ENCODE results near the gene UBAC1.

UBAC1 gene

DNA sequence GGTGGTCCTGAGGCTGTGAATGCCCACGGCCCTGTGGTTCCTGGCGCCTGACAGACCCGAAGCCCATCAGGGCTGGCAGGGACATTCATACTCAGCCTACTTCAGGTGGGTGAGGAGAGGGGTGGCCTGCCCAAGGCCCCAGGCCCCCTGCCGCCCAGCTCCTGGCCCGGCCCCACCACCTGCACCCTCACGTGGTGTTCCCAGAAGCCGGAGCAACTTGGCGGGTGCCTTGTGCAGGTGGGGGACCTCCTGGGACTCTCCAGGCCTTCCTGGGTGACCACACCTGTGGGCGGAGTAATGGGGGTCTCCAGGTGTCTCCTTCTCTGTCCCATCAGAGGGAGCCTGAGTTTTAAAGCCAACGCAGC lies 36.8 kb upstream of the UBAC1 start:
- TF ChIP-seq, protein P1, sequence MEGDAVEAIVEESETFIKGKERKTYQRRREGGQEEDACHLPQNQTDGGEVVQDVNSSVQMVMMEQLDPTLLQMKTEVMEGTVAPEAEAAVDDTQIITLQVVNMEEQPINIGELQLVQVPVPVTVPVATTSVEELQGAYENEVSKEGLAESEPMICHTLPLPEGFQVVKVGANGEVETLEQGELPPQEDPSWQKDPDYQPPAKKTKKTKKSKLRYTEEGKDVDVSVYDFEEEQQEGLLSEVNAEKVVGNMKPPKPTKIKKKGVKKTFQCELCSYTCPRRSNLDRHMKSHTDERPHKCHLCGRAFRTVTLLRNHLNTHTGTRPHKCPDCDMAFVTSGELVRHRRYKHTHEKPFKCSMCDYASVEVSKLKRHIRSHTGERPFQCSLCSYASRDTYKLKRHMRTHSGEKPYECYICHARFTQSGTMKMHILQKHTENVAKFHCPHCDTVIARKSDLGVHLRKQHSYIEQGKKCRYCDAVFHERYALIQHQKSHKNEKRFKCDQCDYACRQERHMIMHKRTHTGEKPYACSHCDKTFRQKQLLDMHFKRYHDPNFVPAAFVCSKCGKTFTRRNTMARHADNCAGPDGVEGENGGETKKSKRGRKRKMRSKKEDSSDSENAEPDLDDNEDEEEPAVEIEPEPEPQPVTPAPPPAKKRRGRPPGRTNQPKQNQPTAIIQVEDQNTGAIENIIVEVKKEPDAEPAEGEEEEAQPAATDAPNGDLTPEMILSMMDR (IDR thresholded peaks at IDR 0.05; ENCODE audit: low read depth, low read length, missing control alignments) = no peak
- H3K4me3 ChIP-seq (ENCODE audit: low read depth, low read length) = no peak overlapping the region
- DNase-seq = no peak
- no peaks in the 10 kb centered on the region for H3K36me3 ChIP-seq (replicated peaks)
- no peaks in the 10 kb centered on the region for H3K27me3 ChIP-seq (replicated peaks)
- no peak overlapping the region for H3K27ac ChIP-seq
- in situ Hi-C loops (cut with HindIII; ENCODE audit: low pct_ligation_motif_present, low sequenced_read_pairs) = no loop called here

DNA sequence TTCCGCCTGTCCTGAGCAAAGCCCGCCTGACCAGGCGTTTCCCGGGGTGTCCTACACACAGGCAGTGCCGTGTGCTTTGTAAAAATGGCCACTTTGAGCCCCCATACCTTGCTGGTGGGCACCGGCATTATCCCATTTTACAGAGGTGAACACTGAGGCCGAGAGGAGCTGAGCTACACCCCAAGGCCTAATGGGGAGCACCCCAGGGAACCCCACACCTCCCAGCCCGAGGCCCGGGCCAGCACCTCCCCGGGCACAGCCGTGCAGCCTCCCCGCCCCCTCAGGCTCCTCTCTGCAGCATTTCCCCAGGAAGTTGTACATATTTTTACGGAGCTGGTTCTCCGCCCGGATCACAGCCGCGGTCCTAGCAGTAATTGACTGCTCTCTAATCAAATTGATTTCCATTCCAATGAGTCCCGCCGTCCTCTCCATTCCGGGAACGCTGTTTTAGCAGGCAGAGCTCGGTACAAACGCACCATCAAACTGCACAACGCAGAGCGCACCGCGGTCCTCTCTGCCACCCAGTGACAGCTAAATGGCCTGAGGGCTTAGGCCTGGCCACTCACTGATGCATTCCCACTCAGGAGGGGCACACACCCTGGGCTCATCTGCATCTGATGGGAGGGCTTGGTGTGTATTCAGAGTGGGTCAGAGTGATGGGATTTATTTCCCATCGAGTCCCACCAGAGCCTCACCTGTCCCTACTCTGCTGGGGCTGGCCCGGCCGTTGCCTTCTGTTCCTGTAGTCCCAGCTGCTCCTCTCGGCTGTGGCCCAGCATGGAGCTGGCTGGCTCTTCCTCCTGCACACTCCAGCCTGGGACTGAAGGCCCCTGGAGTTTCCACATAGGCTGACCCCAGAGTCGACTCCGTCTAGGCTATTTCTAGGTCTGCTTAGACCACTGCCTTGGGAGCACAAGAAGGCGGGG lies 36.2 kb upstream of the UBAC1 start:
- DNase-seq = no peak
- in situ Hi-C loops (cut with HindIII; ENCODE audit: low pct_ligation_motif_present, low sequenced_read_pairs) = no loop called here
- Histone ChIP-seq H3K4me3 (ENCODE audit: low read depth, low read length) (no peak overlapping the region), H3K36me3 (replicated peaks) (no peaks in the 10 kb centered on the region), H3K27me3 (replicated peaks) (no peaks in the 10 kb centered on the region), H3K27ac (no peak overlapping the region)
- TF ChIP-seq, protein P1 (IDR thresholded peaks at IDR 0.05; ENCODE audit: low read depth, low read length, missing control alignments) = no peak

DNA sequence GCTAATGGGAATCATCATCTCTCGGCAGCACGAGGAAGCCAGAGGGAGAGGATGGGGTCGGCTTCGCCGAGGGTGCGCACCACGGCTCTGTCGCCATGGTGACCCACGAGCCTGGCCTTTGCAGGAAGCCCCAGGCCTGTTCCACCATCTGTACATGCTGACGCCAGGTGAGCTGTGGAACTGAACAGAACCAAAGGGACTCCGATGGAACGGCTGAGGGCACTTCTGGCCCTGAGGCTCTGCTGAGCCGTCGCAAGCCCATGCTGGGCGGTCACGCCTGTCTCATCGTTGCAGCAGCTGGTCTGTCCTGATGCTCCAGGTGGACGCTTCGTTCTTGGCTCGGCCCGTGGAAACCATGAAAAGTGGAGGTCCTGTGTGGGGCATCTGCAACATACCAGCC lies 34.6 kb upstream of the UBAC1 start:
- no peak for DNase-seq
- no peak overlapping the region for H3K4me3 ChIP-seq (ENCODE audit: low read depth, low read length)
- no peak overlapping the region for H3K27ac ChIP-seq
- in situ Hi-C loops (cut with HindIII; ENCODE audit: low pct_ligation_motif_present, low sequenced_read_pairs) = no loop called here
- no peaks in the 10 kb centered on the region for H3K36me3 ChIP-seq (replicated peaks)
- H3K27me3 ChIP-seq (replicated peaks) = no peaks in the 10 kb centered on the region
- TF ChIP-seq, protein P1 (IDR thresholded peaks at IDR 0.05; ENCODE audit: low read depth, low read length, missing control alignments) = no peak

DNA sequence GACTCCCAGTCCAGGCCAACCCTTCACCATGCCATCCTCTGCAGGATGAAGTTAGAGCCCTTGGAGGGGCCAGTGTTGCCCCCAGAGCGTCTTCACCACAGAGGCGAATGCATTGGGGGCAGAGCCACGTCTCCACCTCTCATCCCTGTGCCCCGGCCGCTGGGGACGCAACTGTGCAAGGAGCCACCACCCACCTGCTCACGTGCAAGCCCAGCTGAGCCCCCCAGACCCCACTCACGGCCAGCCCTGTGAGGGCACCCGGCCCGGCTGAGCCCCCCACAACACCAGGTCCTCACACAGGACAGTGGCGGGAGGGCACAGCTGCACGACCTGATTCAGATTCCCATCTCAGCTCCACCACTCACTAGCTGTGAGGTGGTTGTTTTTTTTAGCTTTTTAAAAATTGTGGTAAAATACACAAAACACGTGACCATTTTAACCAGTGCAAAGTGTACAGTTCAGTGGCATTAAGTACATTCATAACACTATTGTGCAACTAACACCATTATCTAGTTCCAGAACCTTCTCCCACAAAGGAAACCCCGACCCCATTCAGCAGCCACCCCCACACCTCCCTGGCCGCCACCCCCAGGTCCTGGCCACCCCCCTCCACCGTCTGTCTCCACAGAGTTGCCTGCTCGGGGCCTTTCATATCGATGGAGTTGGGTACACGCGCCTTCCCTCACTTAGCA lies 33.5 kb upstream of the UBAC1 start:
- H3K4me3 ChIP-seq (ENCODE audit: low read depth, low read length) = no peak overlapping the region
- in situ Hi-C loops (cut with HindIII; ENCODE audit: low pct_ligation_motif_present, low sequenced_read_pairs) = no loop called here
- H3K36me3 ChIP-seq (replicated peaks) = no peaks in the 10 kb centered on the region
- peaks cover 2% of the 10 kb centered on the region for H3K27me3 ChIP-seq (replicated peaks)
- TF ChIP-seq, protein P1 (IDR thresholded peaks at IDR 0.05; ENCODE audit: low read depth, low read length, missing control alignments) = no peak
- no peak overlapping the region for H3K27ac ChIP-seq
- DNase-seq = no peak

DNA sequence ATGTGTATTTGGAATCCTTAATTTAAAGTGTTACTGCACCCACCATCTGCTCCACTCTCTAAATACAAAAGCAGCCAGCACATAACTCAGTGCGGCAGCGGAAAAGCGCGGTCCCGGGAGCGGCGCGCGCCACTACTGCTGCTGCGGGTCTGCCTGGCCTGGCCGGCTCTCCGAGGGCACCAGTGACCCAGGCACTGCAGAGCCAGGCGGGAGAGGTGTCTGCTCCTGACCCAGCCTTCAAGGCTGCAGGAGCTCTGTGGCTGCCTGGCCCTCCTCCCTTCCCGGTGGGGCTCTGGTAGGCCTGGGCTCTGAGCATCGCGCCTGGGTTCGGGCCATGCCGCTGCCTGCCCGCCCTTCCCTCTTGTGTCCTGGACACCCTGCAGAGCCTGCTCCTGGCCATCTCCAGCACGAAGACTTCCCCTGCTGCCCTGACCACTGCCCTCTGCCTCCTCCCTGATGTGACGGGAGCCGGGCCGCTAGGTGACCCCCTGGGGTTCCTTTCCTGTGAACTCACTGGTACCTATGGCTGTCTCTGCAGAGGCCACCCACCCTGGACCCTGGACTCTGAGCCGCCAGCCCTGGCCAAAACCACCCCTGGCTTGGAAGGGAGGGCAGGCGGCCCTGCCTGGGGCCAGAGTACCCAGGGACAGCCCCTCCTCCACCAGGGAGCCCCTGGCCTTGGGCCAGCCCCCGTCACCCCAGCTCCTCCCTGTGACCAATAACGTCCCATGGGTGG lies 32.8 kb upstream of the UBAC1 start:
- no peaks in the 10 kb centered on the region for H3K36me3 ChIP-seq (replicated peaks)
- no peak overlapping the region for H3K4me3 ChIP-seq (ENCODE audit: low read depth, low read length)
- DNase-seq = no peak
- TF ChIP-seq, protein P1 (IDR thresholded peaks at IDR 0.05; ENCODE audit: low read depth, low read length, missing control alignments) = no peak
- peaks cover 2% of the 10 kb centered on the region for H3K27me3 ChIP-seq (replicated peaks)
- in situ Hi-C loops (cut with HindIII; ENCODE audit: low pct_ligation_motif_present, low sequenced_read_pairs) = no loop called here
- H3K27ac ChIP-seq = no peak overlapping the region

All from brain microvascular endothelial cell (primary cell).